Activated T-cell treated with anti-CD3 and anti-CD28 coated beads, Interleukin-2, amount 50 U/mL, for 48 hours (primary cell): Measurements from ENCODE around the gene ESPN.
"Not testable (repeated sequence)": the region's sequence is repeated elsewhere in the genome, so short reads cannot be mapped to it uniquely, and the experiment has no call there.

Experiments used
- DNase-seq, 2 experiments: peaks; one replicate each; pipeline ENCODE4 v3.0.0-alpha.2; 2020

The ESPN gene

GRCh38 chr1:6448749-6449631 is 24.4 kb downstream of the ESPN start:
- no peak for DNase-seq

- DNase-seq: no peak
Measured at GRCh38 chr1:6450005-6450450, 25.5 kb downstream of the ESPN start.

- DNase-seq: not testable (repeated sequence)
Measured at GRCh38 chr1:6450486-6450885, 25.9 kb downstream of the ESPN start.

GRCh38 chr1:6450943-6451373 is 26.4 kb downstream of the ESPN start:
- no peak for DNase-seq

GRCh38 chr1:6453895-6454855 is 29.6 kb downstream of the ESPN start:
- DNase-seq: not testable (repeated sequence)

- peak in 1 of 2 experiments; percentile 67 for DNase-seq
Measured at GRCh38 chr1:6454856-6455751, 30.5 kb downstream of the ESPN start.

- DNase-seq: not testable (repeated sequence)
Measured at GRCh38 chr1:6455752-6456520, 31.4 kb downstream of the ESPN start.

GRCh38 chr1:6456800-6457466 is 32.4 kb downstream of the ESPN start:
- no peak for DNase-seq

- peak in 1 of 2 experiments; percentile 62 for DNase-seq
Measured at GRCh38 chr1:6459850-6460265, 35.3 kb downstream of the ESPN start.

GRCh38 chr1:6460301-6461050 is 35.9 kb downstream of the ESPN start:
- peak; percentile 84 to 87 for DNase-seq

- DNase-seq: no peak
Measured at GRCh38 chr1:6461051-6461530, 36.5 kb downstream of the ESPN start.

GRCh38 chr1:6461538-6462411 is 37.2 kb downstream of the ESPN start:
- peak in 1 of 2 experiments; percentile 44 for DNase-seq

GRCh38 chr1:6462412-6463119 is 38.0 kb downstream of the ESPN start:
- DNase-seq: no peak

- DNase-seq: no peak
Measured at GRCh38 chr1:6463120-6463412, 38.5 kb downstream of the ESPN start.

- peak; percentile 70 to 76 for DNase-seq
Measured at GRCh38 chr1:6464514-6464836, 39.9 kb downstream of the ESPN start.

- DNase-seq: no peak
Measured at GRCh38 chr1:6464915-6465314, 40.3 kb downstream of the ESPN start.

GRCh38 chr1:6465461-6466005 is 41.0 kb downstream of the ESPN start:
- DNase-seq: peak; percentile 71 to 75

GRCh38 chr1:6466023-6466422 is 41.4 kb downstream of the ESPN start, which contains the start of gene TNFRSF25:
TNFRSF25 (minus strand) TSS chr1:6466173; CDS start chr1:6466107, 66 bp downstream.
- DNase-seq: peak; percentile 66 to 76
